Measurements from ENCODE around the gene ENOPH1.
"Not testable (repeated sequence)": the region's sequence is repeated elsewhere in the genome, so short reads cannot be mapped to it uniquely, and the experiment has no call there.

The ENOPH1 gene

GRCh38 chr4:82473621-82474164 lies 43.3 kb downstream of the ENOPH1 start:
- DNase-seq = no peak

GRCh38 chr4:82475931-82476330 lies 45.5 kb downstream of the ENOPH1 start:
- not testable (repeated sequence) for DNase-seq

GRCh38 chr4:82477469-82477868 lies 47.1 kb downstream of the ENOPH1 start:
- DNase-seq = not testable (repeated sequence)

GRCh38 chr4:82479562-82479961 lies 49.2 kb downstream of the ENOPH1 start:
- DNase-seq = no peak

GRCh38 chr4:82480771-82481505 lies 50.5 kb downstream of the ENOPH1 start:
- no peak for DNase-seq

- DNase-seq = no peak
Measured at GRCh38 chr4:82481506-82481840, 51.1 kb downstream of the ENOPH1 start.

GRCh38 chr4:82482387-82482786 lies 52.0 kb downstream of the ENOPH1 start:
- no peak for DNase-seq

GRCh38 chr4:82484996-82485783 lies 54.8 kb downstream of the ENOPH1 start:
- no peak for DNase-seq

- no peak for DNase-seq
Measured at GRCh38 chr4:82489076-82489475, 58.7 kb downstream of the ENOPH1 start.

- DNase-seq = no peak
Measured at GRCh38 chr4:82489987-82490386, 59.6 kb downstream of the ENOPH1 start.

GRCh38 chr4:82491251-82491960 lies 61.0 kb downstream of the ENOPH1 start:
- DNase-seq = no peak

GRCh38 chr4:82493721-82494425 lies 63.5 kb downstream of the ENOPH1 start:
- no peak for DNase-seq

GRCh38 chr4:82495666-82496065 lies 65.3 kb downstream of the ENOPH1 start:
- DNase-seq = no peak

- no peak for DNase-seq
Measured at GRCh38 chr4:82496349-82496748, 66.0 kb downstream of the ENOPH1 start.

- no peak for DNase-seq
Measured at GRCh38 chr4:82499738-82500434, 69.5 kb downstream of the ENOPH1 start.

GRCh38 chr4:82500435-82501153 lies 70.2 kb downstream of the ENOPH1 start:
- DNase-seq = no peak

- DNase-seq = no peak
Measured at GRCh38 chr4:82501154-82501442, 70.7 kb downstream of the ENOPH1 start.

GRCh38 chr4:82508011-82508410 lies 77.6 kb downstream of the ENOPH1 start:
- DNase-seq = no peak

GRCh38 chr4:82508806-82509428 lies 78.5 kb downstream of the ENOPH1 start:
- DNase-seq = no peak

GRCh38 chr4:82510216-82510615 lies 79.8 kb downstream of the ENOPH1 start:
- no peak for DNase-seq

Measured in activated naive CD4-positive, alpha-beta T cell treated with Interleukin-2 at 50 U/mL for 16 hours (primary cell).